WTC11 (cell line): ENCODE results near the gene TADA2A. TPM values are rescaled to one million over a fixed set of nuclear protein-coding genes. Genes with fewer than 3 reads are reported as not detected.

Experiments used
- ATAC-seq: fragments of 200-7000 bp; cut with Tn5 transposase; 2 replicates; pipeline ENCODE4 v1.10.0; 2021; ENCODE audit warnings: mild to moderate bottlenecking, moderate library complexity
- CTCF ChIA-PET: fragments of 300-600 bp; sonication (Branson Sonifier 250); formaldehyde crosslinking; loops from one replicate; lab custom pipeline; 2021; ENCODE audit warnings: antibody characterized with exemption; lab: Charles Lee
- POLR2A ChIA-PET: fragments of 350-600 bp; sonication (Branson Sonifier 250); formaldehyde crosslinking; loops from one replicate; lab custom pipeline; 2021; ENCODE audit warnings: antibody characterized with exemption; lab: Charles Lee
- DNase-seq: peaks from one replicate; pipeline ENCODE4 v3.0.0; 2021; ENCODE audit warnings: low spot score
- H3K27ac Mint-ChIP-seq: 2 replicates; pipeline ENCODE4 v1.8.0; 2021; ENCODE audit warnings: mixed read lengths
- H3K27me3 Mint-ChIP-seq: 2 replicates; pipeline ENCODE4 v1.8.0; 2021; ENCODE audit warnings: low read depth, mild to moderate bottlenecking, moderate library complexity, mixed read lengths
- H3K36me3 Mint-ChIP-seq: 2 replicates; pipeline ENCODE4 v1.8.0; 2021; ENCODE audit warnings: mixed read lengths
- H3K4me1 Mint-ChIP-seq: 2 replicates; pipeline ENCODE4 v1.8.0; 2022; ENCODE audit warnings: mixed read lengths
- H3K4me3 Mint-ChIP-seq: 2 replicates; pipeline ENCODE4 v1.8.0; 2021; ENCODE audit warnings: mild to moderate bottlenecking, moderate library complexity, mixed read lengths
- H3K9me3 Mint-ChIP-seq: 2 replicates; pipeline ENCODE4 v1.8.0; 2021; ENCODE audit warnings: mixed read lengths
- AFF4 ChIP-seq: sonication (generic); formaldehyde crosslinking; IDR thresholded peaks from 2 replicates; pipeline ENCODE4 v1.8.1; 2023; ENCODE audit warnings: mild to moderate bottlenecking, missing genetic modification reagents, borderline replicate concordance
- ATF6 ChIP-seq: sonication (generic); formaldehyde crosslinking; IDR thresholded peaks from 2 replicates; pipeline ENCODE4 v1.8.1; 2023; ENCODE audit warnings: mild to moderate bottlenecking, missing genetic modification reagents
- E2F1 ChIP-seq: sonication (generic); formaldehyde crosslinking; IDR thresholded peaks from 2 replicates; pipeline ENCODE4 v1.8.0; 2022; ENCODE audit warnings: mild to moderate bottlenecking, missing genetic modification reagents
- E2F4 ChIP-seq: sonication (generic); formaldehyde crosslinking; IDR thresholded peaks from 2 replicates; pipeline ENCODE4 v1.8.1; 2022; ENCODE audit warnings: low read depth, mild to moderate bottlenecking, moderate library complexity, missing genetic modification reagents, borderline replicate concordance
- E2F5 ChIP-seq: sonication (generic); formaldehyde crosslinking; IDR thresholded peaks from 2 replicates; pipeline ENCODE4 v1.8.1; 2022; ENCODE audit warnings: mild to moderate bottlenecking, moderate library complexity, missing genetic modification reagents
- ETV6 ChIP-seq: sonication (generic); formaldehyde crosslinking; IDR thresholded peaks from 2 replicates; pipeline ENCODE4 v1.8.1; 2022; ENCODE audit warnings: mild to moderate bottlenecking, missing genetic modification reagents
- FOXK1 ChIP-seq: sonication (generic); formaldehyde crosslinking; IDR thresholded peaks from 2 replicates; pipeline ENCODE4 v1.8.0; 2022; ENCODE audit warnings: mild to moderate bottlenecking, moderate library complexity, missing genetic modification reagents
- HMGXB4 ChIP-seq: sonication (generic); formaldehyde crosslinking; IDR thresholded peaks from 2 replicates; pipeline ENCODE4 v1.8.1; 2023; ENCODE audit warnings: mild to moderate bottlenecking, moderate library complexity, missing genetic modification reagents
- JUN ChIP-seq: sonication (generic); formaldehyde crosslinking; IDR thresholded peaks from 2 replicates; pipeline ENCODE4 v1.8.0; 2023; ENCODE audit warnings: mild to moderate bottlenecking, missing genetic modification reagents
- NFATC4 ChIP-seq: fragments of 250-450 bp; sonication (Bioruptor Pico); IDR thresholded peaks from 2 replicates; pipeline ENCODE4 v1.9.0; 2021; ENCODE audit warnings: mild to moderate bottlenecking
- NFYB ChIP-seq: sonication (generic); formaldehyde crosslinking; conservative IDR thresholded peaks from 2 replicates; pipeline ENCODE4 v1.8.0; 2022; ENCODE audit warnings: low read depth, missing genetic modification reagents
- PREB ChIP-seq: sonication (generic); formaldehyde crosslinking; IDR thresholded peaks from 2 replicates; pipeline ENCODE4 v1.8.1; 2022; ENCODE audit warnings: mild to moderate bottlenecking, missing genetic modification reagents, moderate library complexity, borderline replicate concordance
- TP53 ChIP-seq: sonication (generic); formaldehyde crosslinking; IDR thresholded peaks from 2 replicates; pipeline ENCODE4 v1.8.1; 2023; ENCODE audit warnings: mild to moderate bottlenecking, missing genetic modification reagents
- USF1 ChIP-seq: sonication (generic); formaldehyde crosslinking; IDR thresholded peaks from 2 replicates; pipeline ENCODE4 v1.8.0; 2022; ENCODE audit warnings: mild to moderate bottlenecking, missing genetic modification reagents
- ZBTB21 ChIP-seq: sonication (generic); formaldehyde crosslinking; IDR thresholded peaks from 2 replicates; pipeline ENCODE4 v1.8.1; 2023; ENCODE audit warnings: mild to moderate bottlenecking, missing genetic modification reagents, borderline replicate concordance
- ZNF121 ChIP-seq: sonication (generic); formaldehyde crosslinking; IDR thresholded peaks from 2 replicates; pipeline ENCODE4 v1.8.0; 2023; ENCODE audit warnings: missing genetic modification reagents
- ZNF219 ChIP-seq: sonication (generic); formaldehyde crosslinking; IDR thresholded peaks from 2 replicates; pipeline ENCODE4 v1.8.0; 2023; ENCODE audit warnings: missing genetic modification reagents, mild to moderate bottlenecking, borderline replicate concordance
- ZNF232 ChIP-seq: sonication (generic); formaldehyde crosslinking; IDR thresholded peaks from 2 replicates; pipeline ENCODE4 v1.8.0; 2022; ENCODE audit warnings: mild to moderate bottlenecking, missing genetic modification reagents
- total RNA-seq: library from RNA; stranded (reverse); gene quantifications from 3 replicates; pipeline ENCODE4 v1.2.3, GENCODE V29; 2021

TADA2A gene
- total RNA-seq, 1 experiment from 2014 or later, result 16.5 TPM

GRCh38 chr17:37492167-37492566, 85.5 kb downstream of the TADA2A start:
- POLR2A ChIA-PET, result interaction anchor here (0.5 to 0.7 kb wide), 2 partner anchors 9 to 1850 kb away, joined by 3 to 4 read pairs; no protein-coding TSS in a partner anchor

GRCh38 chr17:37493249-37494027, 86.8 kb downstream of the TADA2A start:
- ChIA-PET POLR2A (no interaction called here), CTCF (interaction anchor here (1.3 to 2.0 kb wide), 2 partner anchors 13 to 77 kb away, joined by 5 to 19 read pairs; no protein-coding TSS in a partner anchor)
- ATAC-seq, result no peak

More at GRCh38 chr17:37492167-37492566, 85.5 kb downstream of the TADA2A start:
- CTCF ChIA-PET, result interaction anchor here (2.1 kb wide), 1 partner anchor 14 kb away, joined by 7 read pairs; no protein-coding TSS in a partner anchor
- Mint-ChIP-seq H3K4me1 (peaks cover 52% of the 10 kb centered on the region), H3K27me3 (peaks cover 3% of the 10 kb centered on the region; the same call in 1 of the 2 replicates), H3K27ac (no peak overlapping the region), H3K4me3 (peak overlapping the region; percentile 93), H3K9me3 (no peaks in the 10 kb centered on the region), H3K36me3 (0 out of 2 replicates have a peak, but pooled peaks cover 4% of the 10 kb centered on the region)
- TF ChIP-seq E2F4 (CRISPR knock-in tag) (no peak), NFYB (CRISPR knock-in tag) (no peak)
- DNase-seq, result no peak
- no peak for ATAC-seq

More at GRCh38 chr17:37493249-37494027, 86.8 kb downstream of the TADA2A start:
- peaks cover 45% of the 10 kb centered on the region for H3K4me1 Mint-ChIP-seq
- no peak for DNase-seq
- no peaks in the 10 kb centered on the region for H3K9me3 Mint-ChIP-seq
- no peak overlapping the region for H3K27ac Mint-ChIP-seq
- no peak overlapping the region for H3K4me3 Mint-ChIP-seq
- H3K36me3 Mint-ChIP-seq, result peaks cover 6% of the 10 kb centered on the region; the same call in 1 of the 2 replicates
- no peaks in the 10 kb centered on the region for H3K27me3 Mint-ChIP-seq
- TF ChIP-seq ZNF219 (CRISPR knock-in tag) (no peak), USF1 (CRISPR knock-in tag) (no peak), ETV6 (CRISPR knock-in tag) (no peak), PREB (no peak), ATF6 (CRISPR knock-in tag) (no peak), AFF4 (CRISPR knock-in tag) (no peak), ZNF121 (no peak), HMGXB4 (no peak), E2F5 (CRISPR knock-in tag) (no peak), ZNF232 (CRISPR knock-in tag) (no peak), E2F1 (CRISPR knock-in tag) (no peak), FOXK1 (CRISPR knock-in tag) (no peak), JUN (CRISPR knock-in tag) (no peak), NFATC4 (CRISPR knock-in tag) (no peak), TP53 (CRISPR knock-in tag) (no peak), ZBTB21 (no peak)
